Adipocyte (in vitro differentiated cells): ENCODE results near the gene LRRTM4.
"Not testable (repeated sequence)": the region's sequence is repeated elsewhere in the genome, so short reads cannot be mapped to it uniquely, and the experiment has no call there.

Source experiments
- DNase-seq: peaks from one replicate; pipeline ENCODE4 v3.0.0-alpha.2; 2015; ENCODE audit warnings: low read depth
- H3K27me3 ChIP-seq: replicated peaks from 2 replicates; pipeline ENCODE4 v1.7.0; 2013; ENCODE audit warnings: mild to moderate bottlenecking, low read length, moderate library complexity; ENCODE audit not compliant: control insufficient read depth, insufficient read depth
- H3K36me3 ChIP-seq: 2 replicates; pipeline ENCODE4 v1.7.0; 2013; ENCODE audit warnings: low read length, mild to moderate bottlenecking, moderate library complexity; ENCODE audit not compliant: control insufficient read depth, insufficient read depth, severe bottlenecking
- H3K4me1 ChIP-seq: 2 replicates; pipeline ENCODE4 v1.7.0; 2013; ENCODE audit warnings: mild to moderate bottlenecking, low read length, moderate library complexity; ENCODE audit not compliant: control insufficient read depth, insufficient read depth
- H3K4me3 ChIP-seq: 2 replicates; pipeline ENCODE4 v1.7.0; 2013; ENCODE audit warnings: mild to moderate bottlenecking, low read length, moderate library complexity
- H3K9ac ChIP-seq: 2 replicates; pipeline ENCODE4 v1.7.0; 2013; ENCODE audit warnings: mild to moderate bottlenecking, low read length, moderate library complexity
- H3K9me3 ChIP-seq: 2 replicates; pipeline ENCODE4 v1.7.0; 2013; ENCODE audit warnings: mild to moderate bottlenecking, low read length, moderate library complexity; ENCODE audit not compliant: control insufficient read depth

The LRRTM4 gene

DNA sequence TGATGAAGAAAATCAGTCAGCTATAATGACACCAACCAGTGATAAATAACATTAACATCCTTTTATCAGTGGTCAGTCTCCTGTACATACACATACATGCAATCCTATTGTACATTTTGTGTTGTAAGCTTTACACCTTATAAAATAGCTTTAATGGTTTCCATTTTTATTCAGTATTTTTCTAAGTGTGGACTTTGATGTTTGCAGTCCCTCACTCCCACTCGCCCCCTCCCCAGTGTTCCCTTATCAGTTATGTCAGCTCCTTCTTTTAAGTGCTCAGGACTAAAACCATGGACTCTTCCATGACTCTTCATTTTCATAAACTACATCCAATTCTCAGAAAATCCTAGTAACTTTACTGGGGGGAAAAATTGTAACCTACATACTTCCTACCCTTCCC is 713.0 kb downstream of the LRRTM4 start:
- no peaks in the 10 kb centered on the region for H3K27me3 ChIP-seq
- no peak overlapping the region for H3K9ac ChIP-seq
- H3K36me3 ChIP-seq, result no peaks in the 10 kb centered on the region
- no peaks in the 10 kb centered on the region for H3K4me1 ChIP-seq
- no peaks in the 10 kb centered on the region for H3K9me3 ChIP-seq
- H3K4me3 ChIP-seq, result no peak overlapping the region
- no peak for DNase-seq

DNA sequence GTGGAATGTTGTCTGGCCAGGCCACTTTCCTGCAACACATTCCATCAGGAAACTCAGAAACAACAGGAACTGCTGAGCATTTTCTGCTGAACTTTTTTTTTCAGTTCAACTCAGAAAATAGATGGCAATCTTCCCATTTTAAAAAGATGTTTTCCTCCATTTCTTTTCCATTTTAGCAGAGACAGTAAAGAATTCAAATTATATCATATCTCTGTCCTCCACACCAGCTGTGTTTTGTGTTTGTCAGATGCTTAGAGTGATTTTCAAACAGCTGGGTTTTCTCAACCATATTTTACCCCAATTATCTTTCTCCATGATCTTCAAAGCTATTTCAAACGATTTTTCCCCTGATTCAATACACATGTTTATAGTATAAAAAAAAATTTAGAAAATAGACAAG is 713.4 kb downstream of the LRRTM4 start:
- H3K27me3 ChIP-seq, result no peaks in the 10 kb centered on the region
- no peaks in the 10 kb centered on the region for H3K4me1 ChIP-seq
- no peak overlapping the region for H3K4me3 ChIP-seq
- H3K9ac ChIP-seq, result no peak overlapping the region
- H3K9me3 ChIP-seq, result no peaks in the 10 kb centered on the region
- no peak for DNase-seq
- no peaks in the 10 kb centered on the region for H3K36me3 ChIP-seq

DNA sequence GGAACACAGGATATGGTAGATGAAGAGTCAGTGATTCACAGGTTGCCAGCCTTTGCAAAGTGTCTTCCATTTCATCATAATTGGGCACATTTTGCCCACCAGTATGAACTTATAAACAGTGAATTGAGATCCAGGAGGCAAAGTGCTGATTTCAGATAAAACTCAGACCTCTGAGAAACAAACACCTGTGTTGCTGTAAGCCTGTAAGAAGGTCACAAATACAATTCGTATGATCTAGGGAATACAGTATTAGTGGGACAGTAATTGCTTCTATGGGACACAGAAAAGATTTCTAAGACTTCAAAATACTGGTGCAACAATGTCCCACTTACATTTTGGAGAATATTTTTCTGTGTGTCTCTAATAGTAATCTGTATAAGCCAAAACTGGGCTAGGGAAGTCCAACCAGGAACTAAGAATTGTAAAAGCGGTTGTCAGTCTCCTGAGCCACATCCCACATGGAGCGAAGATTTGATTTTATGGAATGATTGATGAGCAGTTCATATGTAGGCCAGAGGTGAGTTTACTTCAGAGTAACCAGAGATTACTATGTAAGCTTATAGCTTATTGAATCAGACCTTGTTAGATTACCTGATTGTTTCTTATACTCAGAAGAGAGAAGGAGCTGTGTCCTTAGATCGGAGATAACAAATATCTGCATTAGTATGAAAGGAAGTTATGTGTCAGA is 728.4 kb downstream of the LRRTM4 start:
- no peak overlapping the region for H3K9ac ChIP-seq
- H3K4me3 ChIP-seq, result no peak overlapping the region
- no peaks in the 10 kb centered on the region for H3K9me3 ChIP-seq
- no peaks in the 10 kb centered on the region for H3K27me3 ChIP-seq
- DNase-seq, result no peak
- H3K36me3 ChIP-seq, result no peaks in the 10 kb centered on the region
- H3K4me1 ChIP-seq, result no peaks in the 10 kb centered on the region

DNA sequence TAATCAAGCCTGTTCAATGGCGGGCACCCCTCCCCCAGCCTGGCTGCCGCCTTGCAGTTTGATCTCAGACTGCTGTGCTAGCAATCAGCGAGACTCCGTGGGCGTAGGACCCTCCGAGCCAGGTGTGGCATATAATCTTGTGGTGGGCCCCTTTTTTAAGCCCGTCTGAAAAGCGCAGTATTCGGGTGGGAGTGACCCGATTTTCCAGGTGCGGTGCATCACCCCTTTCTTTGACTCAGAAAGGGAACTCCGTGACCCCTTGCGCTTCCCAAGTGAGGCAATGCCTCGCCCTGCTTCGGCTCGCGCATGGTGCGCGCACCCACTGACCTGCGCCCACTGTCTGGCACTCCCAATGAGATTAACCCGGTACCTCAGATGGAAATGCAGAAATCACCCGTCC is 740.9 kb downstream of the LRRTM4 start:
- H3K9ac ChIP-seq, H3K36me3 ChIP-seq, H3K4me3 ChIP-seq, H3K9me3 ChIP-seq, DNase-seq, H3K4me1 ChIP-seq, H3K27me3 ChIP-seq: not testable (repeated sequence)

DNA sequence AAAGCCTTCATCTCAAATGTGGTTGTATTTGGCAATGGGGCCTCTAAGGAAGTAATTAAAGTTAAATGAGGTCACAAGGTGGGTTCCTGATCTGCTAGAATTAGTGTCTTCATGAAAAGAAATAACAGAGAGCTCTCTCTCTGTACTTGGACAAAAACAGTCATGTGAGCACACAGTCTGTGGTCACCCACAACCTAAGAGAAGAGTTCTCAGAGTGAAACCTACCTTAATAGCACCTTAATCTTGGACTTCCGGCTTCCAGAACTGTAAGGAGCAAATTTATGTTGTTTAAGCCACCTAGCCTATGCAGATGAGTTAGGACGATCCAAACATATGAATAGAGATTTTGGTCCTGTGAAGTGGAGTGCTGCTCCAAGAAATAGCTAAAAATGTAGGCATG is 758.9 kb downstream of the LRRTM4 start:
- Histone ChIP-seq H3K9me3 (no peaks in the 10 kb centered on the region), H3K4me1 (no peaks in the 10 kb centered on the region), H3K36me3 (no peaks in the 10 kb centered on the region), H3K9ac (no peak overlapping the region), H3K27me3 (no peaks in the 10 kb centered on the region), H3K4me3 (no peak overlapping the region)
- no peak for DNase-seq

DNA sequence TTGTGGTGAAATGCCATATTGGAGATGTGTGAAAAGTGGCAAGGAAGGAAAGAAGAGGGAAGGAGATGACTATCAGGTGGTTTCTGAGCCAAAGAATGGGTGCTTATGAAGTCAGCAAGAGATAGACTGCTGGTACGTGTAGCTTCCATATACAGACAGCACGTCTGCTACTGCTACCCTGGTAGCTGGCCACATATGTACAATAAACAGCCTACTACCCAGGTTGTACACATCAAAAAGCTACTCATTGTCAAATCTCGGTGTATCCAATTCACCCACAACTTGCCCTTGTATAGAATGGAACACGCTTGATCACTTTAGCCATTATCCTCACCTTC is 761.8 kb downstream of the LRRTM4 start:
- no peaks in the 10 kb centered on the region for H3K36me3 ChIP-seq
- no peak overlapping the region for H3K4me3 ChIP-seq
- no peaks in the 10 kb centered on the region for H3K9me3 ChIP-seq
- H3K4me1 ChIP-seq, result no peaks in the 10 kb centered on the region
- no peaks in the 10 kb centered on the region for H3K27me3 ChIP-seq
- DNase-seq, result no peak
- H3K9ac ChIP-seq, result no peak overlapping the region

DNA sequence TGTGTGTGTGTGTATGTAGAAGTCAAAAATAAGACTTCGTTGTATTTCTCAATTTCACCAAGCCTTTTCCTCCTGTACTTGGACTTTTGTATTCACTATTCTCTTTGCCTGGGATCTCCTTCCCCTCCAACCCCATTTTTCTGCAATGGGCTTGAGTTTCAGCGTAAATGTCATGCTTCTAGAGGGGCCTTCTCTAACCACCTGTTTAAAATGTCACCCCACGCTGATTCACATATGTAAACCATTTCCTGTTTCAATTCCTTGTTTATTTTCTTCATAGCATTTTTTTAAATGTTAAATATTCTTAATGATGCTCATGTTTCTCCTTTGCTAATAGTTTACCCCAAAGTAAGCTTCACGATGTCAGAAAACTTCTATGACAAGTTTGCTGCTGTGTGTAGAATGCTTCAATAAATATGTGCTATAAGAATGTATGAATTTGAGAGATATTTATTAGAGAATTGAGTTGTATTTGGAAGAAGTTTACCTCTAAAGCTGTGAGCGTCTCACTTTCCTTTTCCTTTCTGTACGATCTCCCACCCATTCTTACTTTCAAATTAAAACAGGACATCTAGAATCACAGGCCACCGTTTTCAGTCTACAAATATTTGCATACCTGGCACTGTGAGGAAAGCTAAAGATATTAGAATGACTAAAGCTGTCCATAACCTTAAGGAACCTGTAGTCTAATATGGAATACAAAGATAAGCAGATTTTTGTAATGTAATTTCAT is 762.4 kb downstream of the LRRTM4 start:
- Histone ChIP-seq H3K4me1 (no peaks in the 10 kb centered on the region), H3K36me3 (no peaks in the 10 kb centered on the region), H3K9me3 (no peaks in the 10 kb centered on the region), H3K9ac (no peak overlapping the region), H3K27me3 (no peaks in the 10 kb centered on the region), H3K4me3 (no peak overlapping the region)
- no peak for DNase-seq

DNA sequence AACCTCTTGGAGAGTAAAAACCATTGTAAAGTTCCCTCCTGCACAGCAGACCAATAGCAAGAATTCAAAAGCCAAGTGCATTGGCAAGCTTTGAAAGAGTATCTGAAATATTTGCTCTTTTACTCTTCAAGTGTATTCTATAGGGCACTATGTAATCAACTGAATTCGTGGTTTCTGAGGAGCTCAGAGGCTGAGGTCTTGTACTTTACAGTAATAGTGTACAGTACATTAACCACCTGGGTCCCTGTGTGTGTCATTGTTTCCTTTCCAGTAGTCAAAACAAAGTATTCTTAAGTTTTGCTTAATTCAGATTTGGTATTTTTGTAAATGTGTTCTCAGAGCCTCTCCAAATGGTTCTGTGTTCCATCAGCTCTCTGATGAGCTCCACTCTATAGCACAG is 769.7 kb downstream of the LRRTM4 start:
- no peaks in the 10 kb centered on the region for H3K27me3 ChIP-seq
- no peaks in the 10 kb centered on the region for H3K36me3 ChIP-seq
- no peak overlapping the region for H3K9ac ChIP-seq
- H3K4me1 ChIP-seq, result no peaks in the 10 kb centered on the region
- no peak overlapping the region for H3K4me3 ChIP-seq
- DNase-seq, result no peak
- H3K9me3 ChIP-seq, result no peaks in the 10 kb centered on the region

DNA sequence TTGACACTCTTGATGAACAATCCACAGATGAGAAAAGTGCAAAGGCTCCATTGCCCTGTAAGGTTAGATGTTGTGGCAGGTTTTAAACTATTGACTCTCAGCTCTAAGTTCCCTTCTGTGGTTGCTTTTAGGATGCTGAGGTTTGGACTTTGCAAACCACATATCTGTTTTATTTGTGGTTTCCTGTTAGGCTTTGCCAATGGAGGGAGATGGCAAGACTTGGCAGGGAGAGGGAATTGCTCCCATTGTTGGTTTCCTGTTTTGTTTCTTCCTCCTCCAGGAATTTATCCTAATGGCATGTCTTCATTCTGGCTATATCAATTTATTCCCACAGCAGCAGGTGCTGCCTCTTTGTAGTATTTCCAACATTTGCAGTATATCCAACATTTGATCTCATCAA is 772.3 kb downstream of the LRRTM4 start:
- no peak overlapping the region for H3K4me3 ChIP-seq
- H3K9ac ChIP-seq, result no peak overlapping the region
- H3K4me1 ChIP-seq, result no peaks in the 10 kb centered on the region
- no peaks in the 10 kb centered on the region for H3K9me3 ChIP-seq
- no peak for DNase-seq
- H3K27me3 ChIP-seq, result no peaks in the 10 kb centered on the region
- no peaks in the 10 kb centered on the region for H3K36me3 ChIP-seq

DNA sequence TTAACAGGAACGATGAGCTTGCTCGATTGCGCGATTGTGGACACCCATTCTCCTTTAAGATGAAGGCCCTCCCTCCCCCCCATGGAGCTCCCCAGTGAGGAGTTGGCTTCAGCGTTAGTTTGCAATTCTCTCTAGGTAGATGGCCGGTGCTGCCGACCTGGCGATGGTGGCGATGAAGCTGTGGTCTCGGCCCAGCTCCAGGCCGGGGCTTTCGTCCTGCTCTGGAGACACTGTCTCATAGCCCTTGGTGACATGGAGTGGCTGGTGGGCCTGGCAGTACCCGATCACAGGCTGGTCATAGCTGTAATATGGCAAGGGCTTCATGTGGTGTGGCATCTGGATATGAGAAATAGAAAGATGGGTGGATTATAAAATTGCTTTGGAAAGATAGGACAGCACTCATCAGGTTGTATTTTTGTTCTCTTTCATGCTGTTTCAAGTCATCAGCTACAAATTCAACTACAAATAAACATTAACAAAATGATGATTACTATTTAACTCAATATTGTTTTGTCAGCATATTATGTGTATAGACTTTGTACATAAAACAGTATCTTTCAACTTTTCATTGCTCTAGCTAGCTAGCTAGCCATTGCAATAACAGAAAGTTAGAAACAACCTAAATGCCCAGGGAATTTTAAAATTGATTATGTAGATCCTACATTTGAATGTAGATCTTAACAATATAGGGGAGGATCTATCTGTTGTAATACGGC is 773.4 kb downstream of the LRRTM4 start:
- no peak overlapping the region for H3K4me3 ChIP-seq
- no peak for DNase-seq

DNA sequence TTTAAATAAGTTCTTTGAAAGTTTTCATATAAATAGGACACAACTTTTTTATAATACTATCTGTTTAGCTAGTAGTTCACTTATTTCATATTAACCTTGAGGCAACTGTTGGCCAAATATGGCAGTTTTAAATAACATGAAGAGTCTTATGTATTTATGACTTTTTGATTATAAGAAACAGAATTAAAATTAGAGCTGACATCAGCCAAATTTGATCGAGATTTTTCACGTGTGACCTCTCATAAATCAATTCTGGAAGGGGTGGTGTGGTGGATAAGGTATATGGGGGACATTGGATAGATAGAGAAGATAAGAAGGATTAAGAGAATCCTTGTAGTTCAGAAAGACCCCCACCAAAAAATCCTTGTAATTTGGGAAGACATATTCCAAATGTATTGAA is 776.6 kb downstream of the LRRTM4 start:
- H3K36me3 ChIP-seq, result no peaks in the 10 kb centered on the region
- no peaks in the 10 kb centered on the region for H3K9me3 ChIP-seq
- DNase-seq, result no peak
- H3K9ac ChIP-seq, result no peak overlapping the region
- no peak overlapping the region for H3K4me3 ChIP-seq
- no peaks in the 10 kb centered on the region for H3K27me3 ChIP-seq
- no peaks in the 10 kb centered on the region for H3K4me1 ChIP-seq

More for the DNA sequence above, 773.4 kb downstream of the LRRTM4 start:
- Histone ChIP-seq H3K27me3 (no peaks in the 10 kb centered on the region), H3K36me3 (no peaks in the 10 kb centered on the region), H3K9ac (no peak overlapping the region), H3K9me3 (no peaks in the 10 kb centered on the region), H3K4me1 (no peaks in the 10 kb centered on the region)
